Inflammatory macrophage (primary cell): ENCODE measurements around the gene C1orf167.

Experiments
- DNase-seq, 2 donors: peaks; one replicate each; pipeline ENCODE4 v3.0.0-alpha.2; 2020 to 2022

The C1orf167 gene

GRCh38 chr1:11835441-11836225 is 73.6 kb downstream of the C1orf167 start:
- no peak for DNase-seq

GRCh38 chr1:11836955-11837766 is 75.2 kb downstream of the C1orf167 start:
- no peak for DNase-seq

DNA sequence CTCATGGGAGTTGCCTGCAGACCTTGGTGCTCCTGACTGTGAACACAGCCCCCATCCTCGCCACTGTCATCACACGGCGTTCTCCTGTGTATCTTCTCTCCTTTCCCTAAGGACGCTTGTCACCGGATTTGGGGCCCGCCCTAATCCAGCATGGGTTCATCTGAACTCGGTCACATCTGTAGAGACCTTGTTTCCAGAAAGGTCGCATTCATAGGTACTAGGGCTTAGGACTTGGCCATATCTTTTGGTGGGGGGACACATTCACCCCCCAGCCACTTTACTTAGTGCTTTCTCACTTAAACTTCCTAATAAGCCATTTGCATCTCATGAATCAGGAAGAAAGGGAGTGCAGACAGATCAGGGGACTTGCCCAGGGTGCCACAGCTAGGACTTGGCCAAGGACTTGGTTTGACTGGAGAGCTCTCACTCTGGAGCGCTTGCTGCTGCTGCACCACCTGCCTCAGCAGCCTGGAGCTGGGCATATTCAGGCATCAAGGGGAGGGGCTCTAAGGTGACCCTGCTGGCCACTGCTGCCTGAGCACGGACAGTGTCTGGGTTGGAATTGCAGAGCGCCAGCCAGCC is 75.9 kb downstream of the C1orf167 start:
- no peak for DNase-seq

DNA sequence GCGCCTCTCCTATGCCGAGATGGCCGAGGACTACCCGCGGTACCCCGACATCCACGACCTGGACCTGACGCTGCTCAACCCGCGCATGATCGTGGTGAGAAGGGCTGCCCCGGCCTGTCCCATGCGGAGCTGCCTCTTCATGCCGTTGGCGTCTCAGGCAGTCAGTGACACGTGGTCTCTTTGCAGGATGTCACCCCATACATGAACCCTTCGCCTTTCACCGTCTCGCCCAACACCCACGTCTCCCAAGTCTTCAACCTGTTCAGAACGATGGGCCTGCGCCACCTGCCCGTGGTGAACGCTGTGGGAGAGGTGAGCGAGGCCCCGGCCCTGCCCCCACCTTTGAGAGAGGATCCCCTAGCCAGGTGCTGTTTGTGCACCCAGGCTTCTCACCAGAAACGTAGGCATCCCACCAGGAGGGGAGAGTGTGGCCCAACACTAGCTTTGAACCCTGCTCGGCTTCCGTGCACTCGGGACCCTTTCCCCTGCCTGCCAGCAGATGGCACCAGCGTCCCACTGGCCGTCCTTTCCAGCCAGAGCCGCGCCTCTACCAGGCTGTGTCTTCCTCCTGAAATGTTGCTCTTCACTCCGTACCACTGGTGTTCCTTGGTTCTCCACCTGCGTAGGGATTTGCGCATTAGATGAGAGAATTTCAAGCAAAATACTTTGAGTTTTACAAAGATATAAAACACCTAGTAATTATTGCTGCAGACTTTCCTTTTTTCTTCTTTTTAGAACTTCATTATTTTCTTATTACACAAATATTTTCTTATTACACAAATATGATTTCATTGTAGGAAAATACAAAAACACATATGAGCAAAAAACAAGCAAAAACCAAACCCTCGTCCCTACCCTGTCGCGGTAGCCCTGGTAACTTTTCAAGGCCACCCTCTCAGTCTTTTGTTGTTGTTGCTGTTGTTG is 76.6 kb downstream of the C1orf167 start:
- DNase-seq = peak; percentile 55 to 68
